HepG2 (cell line): ENCODE results near the gene PIGN. TPM values are rescaled to one million over a fixed set of nuclear protein-coding genes. Genes with fewer than 3 reads are reported as not detected.

Source experiments
- ATAC-seq: fragments of 200-7000 bp; cut with Tn5 transposase; 3 replicates; pipeline ENCODE4 v1.9.1; 2020; ENCODE audit warnings: mild to moderate bottlenecking, moderate library complexity
- BruUV-seq: library from RNA; stranded (reverse); fragments of 400-500 nt; replicated peaks from 2 replicates; lab custom pipeline; 2021; lab: Mats Ljungman, UMichigan
- CTCF ChIA-PET: fragments of 300-600 bp; formaldehyde crosslinking; extraction: SDS; loops from one replicate; lab custom pipeline; 2021; ENCODE audit warnings: low total read pairs, inconsistent platforms, low intra/inter-chr PET ratio; lab: Yijun Ruan, JAX
- POLR2A ChIA-PET: fragments of 350-600 bp; sonication (Branson Sonifier 250); formaldehyde crosslinking; loops from one replicate; lab custom pipeline; 2020; ENCODE audit warnings: antibody characterized with exemption, inconsistent platforms; lab: Yijun Ruan, JAX
- DNase-seq: peaks from one replicate; pipeline ENCODE4 v3.0.0-alpha.2; 2015; ENCODE audit warnings: low spot score
- FAIRE-seq: peaks from 3 replicates; lab custom pipeline; 2011; peaks lifted over from hg19 to GRCh38; lab: Jason Lieb, UNC
- H2AFZ ChIP-seq: one replicate; pipeline ENCODE4 v1.6.1; 2011; ENCODE audit warnings: low read length, inconsistent platforms
- H3K27ac ChIP-seq: fragments of 300-600 bp; 3 replicates; pipeline ENCODE4 v1.8.0; 2011; ENCODE audit warnings: mixed run types, mild to moderate bottlenecking, mixed read lengths, low read length, inconsistent platforms; ENCODE audit not compliant: insufficient read depth; ENCODE audit errors: extremely low read length
- H3K27me3 ChIP-seq, 2 experiments: fragments of 200-600 bp in 1 of 2; 2 replicates in 1 of 2; 3 replicates in 1 of 2; pipeline versions ENCODE4 v1.6.0 to v1.8.0; 2011; ENCODE audit warnings: low read length in 2 of 2, mild to moderate bottlenecking in 2 of 2, moderate library complexity in 2 of 2, inconsistent platforms in 1 of 2; ENCODE audit not compliant: insufficient read depth in 2 of 2, control insufficient read depth in 1 of 2
- H3K36me3 ChIP-seq, 2 experiments: fragments of 200-600 bp in 1 of 2; replicated peaks in 1 of 2; 2 replicates in 1 of 2; 3 replicates in 1 of 2; pipeline versions ENCODE4 v1.5.1 to v1.8.0; 2011; ENCODE audit warnings: low read length in 2 of 2, inconsistent platforms in 1 of 2; ENCODE audit not compliant: insufficient read depth in 2 of 2, control insufficient read depth in 1 of 2
- H3K4me1 ChIP-seq: 2 replicates; pipeline ENCODE4 v1.5.1; 2012; ENCODE audit warnings: low read length, inconsistent platforms; ENCODE audit not compliant: insufficient read depth
- H3K4me2 ChIP-seq: 2 replicates; pipeline ENCODE4 v1.6.0; 2011; ENCODE audit warnings: low read depth, low read length, inconsistent platforms
- H3K4me3 ChIP-seq, 3 experiments: fragments of 200-600 bp in 1 of 3; sonication (generic), shearing (Covaris generic) in 1 of 3; replicated peaks in 1 of 3; 2 replicates each; pipeline ENCODE4 v1.5.1; 2011 to 2016; ENCODE audit warnings: low read length in 3 of 3, inconsistent platforms in 2 of 3, low read depth in 2 of 3, mild to moderate bottlenecking in 2 of 3, control low read depth in 1 of 3, mixed read lengths in 1 of 3; ENCODE audit not compliant: insufficient read depth in 1 of 3
- H3K79me2 ChIP-seq: one replicate; pipeline ENCODE4 v1.6.1; 2011; ENCODE audit warnings: low read length, inconsistent platforms; ENCODE audit not compliant: insufficient read depth
- H3K9ac ChIP-seq: 2 replicates; pipeline ENCODE4 v1.6.0; 2011; ENCODE audit warnings: mild to moderate bottlenecking, low read depth, low read length, inconsistent platforms; ENCODE audit not compliant: insufficient read depth
- H3K9me3 ChIP-seq: 2 replicates; pipeline ENCODE4 v1.5.1; 2012; ENCODE audit warnings: mild to moderate bottlenecking, low read length
- H4K20me1 ChIP-seq: 2 replicates; pipeline ENCODE4 v1.6.0; 2011; ENCODE audit warnings: inconsistent platforms, mild to moderate bottlenecking, low read length, moderate library complexity; ENCODE audit not compliant: insufficient read depth
- FOSL1 ChIP-seq: sonication (generic); formaldehyde crosslinking; IDR thresholded peaks from 2 replicates; pipeline ENCODE4 v1.9.0; 2021; ENCODE audit warnings: missing genetic modification reagents, borderline replicate concordance
- HNF1A ChIP-seq, 2 experiments: sonication (generic) in 1 of 2; formaldehyde crosslinking in 1 of 2; IDR thresholded peaks; 2 replicates each; pipeline versions ENCODE4 v1.4.0 to v1.6.1; 2016 to 2020; ENCODE audit warnings: borderline replicate concordance in 1 of 2, low read depth in 1 of 2, mild to moderate bottlenecking in 1 of 2, missing genetic modification reagents in 1 of 2
- YEATS4 ChIP-seq: sonication (generic); formaldehyde crosslinking; IDR thresholded peaks from 2 replicates; pipeline ENCODE4 v1.4.0; 2020; ENCODE audit warnings: missing genetic modification reagents, borderline replicate concordance
- ZNF318 ChIP-seq: sonication (generic); formaldehyde crosslinking; IDR thresholded peaks from 2 replicates; pipeline ENCODE4 v1.4.0; 2020; ENCODE audit warnings: mild to moderate bottlenecking, missing genetic modification reagents
- WGBS: methylation state at CpG from one replicate; pipeline ENCODE4 v1.1.6; 2017; ENCODE audit warnings: low lambda C conversion rate; 5-methylcytosine and 5-hydroxymethylcytosine counted together
- in situ Hi-C: cut with HindIII; loops from 2 replicates; pipeline ENCODE4 v1.10.0; 2017; ENCODE audit warnings: low pct_unique_long_range_greater_than_20kb; ENCODE audit not compliant: extremely low pct_ligation_motif_present
- intact Hi-C: fragments of 100-400 bp; cut with micrococcal nuclease; formaldehyde crosslinking; loops from one replicate; pipeline ENCODE4 v1.10.0; 2022; ENCODE audit not compliant: unreplicated experiment
- polyA plus RNA-seq, 8 experiments: library from polyadenylated mRNA; depleted of rRNA in 3 of 8; stranded (reverse) in 7 of 8; unstranded in 1 of 8; fragments of >200 nt; fragmentation: Illumina TruSeq in 4 of 8; extraction: Trizol in 4 of 8; gene quantifications; 2 replicates each; pipeline versions ENCODE4 v1.2.1 to v1.2.3, GENCODE V29; 2011 to 2016; ENCODE audit warnings: low read depth in 4 of 8, missing spikeins in 1 of 8, mixed read lengths in 1 of 8; ENCODE audit not compliant: insufficient read depth in 1 of 8
- total RNA-seq, 5 experiments: library from RNA; depleted of rRNA; stranded (reverse); fragments of >200 nt; fragmentation: Illumina TruSeq; extraction: Trizol; gene quantifications; 2 replicates each; pipeline ENCODE4 v1.2.3, GENCODE V29; 2016; ENCODE audit warnings: low read depth in 1 of 5

PIGN gene
- total and polyA plus RNA-seq, 2 of the 13 experiments (the other 11 are each of a cell fraction or from before 2014, with no cell fraction given): 15.5 to 33.6 TPM

GRCh38 chr18:62122330-62122729 is 64.5 kb downstream of the PIGN start:
- no peaks in the 10 kb centered on the region for H3K9me3 ChIP-seq
- H2AFZ ChIP-seq: no peak overlapping the region
- H3K27me3 ChIP-seq: no peaks in the 10 kb centered on the region
- WGBS: 95% methylated on average over 1 of the region's 1 CpG
- in situ Hi-C loops: no loop called here
- H3K36me3 ChIP-seq: no peaks in the 10 kb centered on the region
- no TSS peak for BruUV-seq
- TF ChIP-seq HNF1A (IDR thresholded peaks at IDR 0.05; ENCODE audit: low read depth): no peak
- TF ChIP-seq HNF1A (CRISPR knock-in tag; IDR thresholded peaks at IDR 0.05; ENCODE audit: borderline replicate concordance): no peak
- TF ChIP-seq FOSL1 (CRISPR knock-in tag): no peak
- ChIA-PET POLR2A (no interaction called here), CTCF (no interaction called here)
- no peak overlapping the region for H3K9ac ChIP-seq
- no peaks in the 10 kb centered on the region for H3K4me1 ChIP-seq
- H4K20me1 ChIP-seq: no peaks in the 10 kb centered on the region
- H3K4me3 ChIP-seq: no peak overlapping the region
- H3K79me2 ChIP-seq: no peaks in the 10 kb centered on the region
- no peak overlapping the region for H3K4me2 ChIP-seq
- ATAC-seq (no peak), FAIRE-seq (no peak), DNase-seq (no peak)
- no peak overlapping the region for H3K27ac ChIP-seq
- intact Hi-C loops: no loop called here

- Histone ChIP-seq H3K4me3 (no peak overlapping the region), H3K27me3 (no peaks in the 10 kb centered on the region), H3K9ac (no peak overlapping the region), H4K20me1 (no peaks in the 10 kb centered on the region), H3K4me2 (no peak overlapping the region), H3K79me2 (no peaks in the 10 kb centered on the region), H3K9me3 (no peaks in the 10 kb centered on the region), H3K36me3 (no peaks in the 10 kb centered on the region), H3K27ac (no peak overlapping the region), H2AFZ (no peak overlapping the region), H3K4me1 (no peaks in the 10 kb centered on the region)
- POLR2A ChIA-PET: no interaction called here
- in situ Hi-C loops (no loop called here), intact Hi-C loops (loop anchor here (5.0 kb wide), 1 partner anchor 912 kb away; no protein-coding TSS in a partner anchor)
- 96% methylated on average over 1 of the region's 1 CpG for WGBS
- no TSS peak for BruUV-seq
- DNase-seq: no peak
- CTCF ChIA-PET: no interaction called here
- no peak for FAIRE-seq
- ATAC-seq: no peak
- TF ChIP-seq ZNF318 (CRISPR knock-in tag) (no peak), YEATS4 (CRISPR knock-in tag) (no peak)
These were observed 67.0 kb downstream of the PIGN start for GRCh38 chr18:62119884-62120283.
